COLO668 (cell line): ENCODE results near the gene SBNO2.
A peak's percentile ranks its signal among the peaks of the same experiment; 100 is the strongest.

Experiments
- DNase-seq: peaks from one replicate; lab custom pipeline; 2025; ENCODE audit not compliant: unreplicated experiment; lab: John Stamatoyannopoulos, UW

SBNO2 gene

DNA sequence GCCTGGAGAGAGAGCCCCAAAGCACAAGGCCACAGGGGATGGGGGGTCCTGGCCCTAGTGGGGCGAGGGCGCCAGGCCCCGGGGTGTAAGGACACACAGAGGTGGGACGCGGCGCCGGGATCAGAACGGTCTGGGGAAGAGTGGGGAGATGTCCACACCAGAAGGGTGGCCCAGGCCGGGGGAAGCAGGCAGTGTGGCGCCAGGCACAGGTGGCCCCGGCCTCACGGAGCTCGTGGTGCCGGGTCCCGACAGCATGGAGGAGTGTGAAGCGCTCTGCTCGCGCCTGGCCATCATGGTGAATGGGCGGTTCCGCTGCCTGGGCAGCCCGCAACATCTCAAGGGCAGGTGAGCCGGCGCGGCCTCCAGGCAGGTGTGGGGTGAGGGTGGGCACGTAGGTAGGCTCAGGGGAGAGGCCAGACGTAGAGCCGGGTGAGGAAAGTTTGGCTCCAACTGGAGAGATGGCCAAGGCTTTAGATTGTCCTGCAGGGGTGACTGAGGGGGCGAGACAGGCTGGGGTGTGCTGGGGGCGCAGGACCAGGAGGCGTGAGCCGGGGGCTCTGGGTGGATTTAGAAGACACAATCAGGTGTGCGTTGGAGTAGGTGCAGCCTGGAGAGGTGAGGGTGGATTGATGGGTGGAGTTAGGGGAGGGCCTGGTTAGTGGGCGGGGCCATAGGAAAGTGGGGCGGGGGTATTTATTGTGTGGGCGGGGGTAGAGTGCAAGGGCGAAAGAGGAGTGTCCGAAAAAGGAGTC lies 110.0 kb downstream of the SBNO2 start:
- peak; percentile 36 for DNase-seq

DNA sequence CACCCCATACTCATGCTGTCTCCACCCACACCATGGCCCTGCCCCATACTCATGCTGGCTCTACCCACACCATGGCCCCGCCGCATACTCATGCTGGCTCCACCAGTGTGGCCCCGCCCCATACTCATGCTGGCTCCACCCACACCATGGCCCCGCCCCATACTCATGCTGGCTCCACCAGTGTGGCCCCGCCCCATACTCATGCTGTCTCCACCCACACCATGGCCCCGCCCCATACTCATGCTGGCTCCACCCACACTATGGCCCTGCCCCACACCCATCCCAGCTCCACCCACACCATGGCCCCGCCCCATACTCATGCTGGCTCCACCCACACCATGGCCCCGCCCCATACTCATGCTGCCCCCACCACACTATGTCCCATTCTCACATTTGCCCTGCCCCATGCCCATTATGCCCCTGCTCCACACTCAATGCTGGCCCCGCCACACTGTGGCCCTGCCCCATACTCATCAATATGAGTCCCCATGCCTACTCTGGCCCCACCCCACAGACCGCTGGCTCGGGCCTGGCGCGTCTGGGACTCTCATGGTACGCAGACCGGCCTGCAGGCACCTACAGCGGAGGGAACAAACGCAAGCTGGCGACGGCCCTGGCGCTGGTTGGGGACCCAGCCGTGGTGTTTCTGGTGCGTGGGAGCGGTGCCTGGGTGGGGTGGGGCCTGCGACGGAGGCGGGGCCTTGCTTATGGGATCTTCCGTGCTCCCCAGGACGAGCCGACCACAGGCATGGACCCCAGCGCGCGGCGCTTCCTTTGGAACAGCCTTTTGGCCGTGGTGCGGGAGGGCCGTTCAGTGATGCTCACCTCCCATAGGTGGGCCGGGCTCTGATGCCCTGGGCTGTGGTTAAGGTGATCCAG lies 110.8 kb downstream of the SBNO2 start:
- no peak for DNase-seq

DNA sequence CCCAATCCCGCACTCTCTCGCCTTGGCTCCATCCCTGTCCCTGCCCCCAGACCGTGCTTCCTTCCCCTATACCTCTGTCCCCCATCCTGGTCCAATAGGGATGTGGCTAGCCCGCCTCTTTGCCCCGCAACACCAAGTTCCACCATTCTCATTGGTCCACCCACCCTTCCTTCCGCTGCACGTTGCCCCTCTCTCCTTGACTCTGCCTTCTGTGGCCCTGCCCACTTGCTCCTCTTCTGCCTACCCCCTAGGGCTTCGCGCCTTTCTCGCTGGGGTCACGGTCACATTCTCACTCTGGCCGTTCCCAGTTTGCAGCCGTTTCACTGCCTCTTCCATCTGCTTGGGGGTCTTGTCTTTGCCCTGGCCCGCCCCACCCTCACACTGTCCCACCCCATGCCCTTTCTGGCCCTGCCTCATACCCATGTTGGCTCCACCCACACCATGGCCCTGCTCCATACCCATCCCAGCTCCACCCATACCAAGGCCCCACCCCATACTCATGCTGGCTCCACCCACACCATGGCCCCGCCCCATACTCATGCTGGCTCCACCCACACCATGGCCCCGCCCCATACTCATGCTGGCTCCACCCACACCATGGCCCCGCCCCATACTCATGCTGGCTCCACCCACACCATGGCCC lies 111.6 kb downstream of the SBNO2 start:
- DNase-seq = no peak

DNA sequence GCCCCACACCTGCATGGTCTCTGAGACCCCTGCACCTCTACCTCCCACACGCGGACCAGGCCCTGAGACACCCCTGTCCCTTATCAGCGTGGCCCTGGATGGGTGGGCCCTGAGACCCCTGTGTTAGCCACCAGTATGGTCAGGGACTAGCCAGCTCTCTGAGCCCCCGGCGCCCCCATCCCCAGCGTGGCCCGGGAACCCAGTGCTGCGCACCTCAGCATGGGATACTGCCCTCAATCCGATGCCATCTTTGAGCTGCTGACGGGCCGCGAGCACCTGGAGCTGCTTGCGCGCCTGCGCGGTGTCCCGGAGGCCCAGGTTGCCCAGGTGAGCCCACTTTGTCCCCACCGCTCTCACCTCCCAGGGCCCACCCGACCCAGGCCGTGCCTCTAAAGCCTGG lies 112.1 kb downstream of the SBNO2 start:
- no peak for DNase-seq

DNA sequence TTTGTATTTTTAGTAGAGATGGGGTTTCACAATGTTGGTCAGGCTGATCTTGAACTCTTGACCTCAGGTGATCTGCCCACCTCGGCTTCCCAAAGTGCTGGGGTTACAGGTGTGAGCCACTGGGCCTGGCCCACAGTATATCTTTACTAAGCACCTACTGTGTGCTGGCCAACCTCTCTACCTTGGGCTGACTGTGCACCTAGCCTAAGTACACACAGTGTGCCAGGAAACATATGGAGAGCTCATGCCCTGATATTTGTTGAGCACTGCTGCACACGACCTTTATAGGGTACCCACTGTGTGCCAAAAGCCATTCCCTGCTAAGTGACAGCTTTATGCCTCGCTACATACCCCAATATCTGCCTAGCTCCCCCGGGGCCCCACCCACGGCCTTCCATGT lies 113.4 kb downstream of the SBNO2 start:
- DNase-seq = no peak

DNA sequence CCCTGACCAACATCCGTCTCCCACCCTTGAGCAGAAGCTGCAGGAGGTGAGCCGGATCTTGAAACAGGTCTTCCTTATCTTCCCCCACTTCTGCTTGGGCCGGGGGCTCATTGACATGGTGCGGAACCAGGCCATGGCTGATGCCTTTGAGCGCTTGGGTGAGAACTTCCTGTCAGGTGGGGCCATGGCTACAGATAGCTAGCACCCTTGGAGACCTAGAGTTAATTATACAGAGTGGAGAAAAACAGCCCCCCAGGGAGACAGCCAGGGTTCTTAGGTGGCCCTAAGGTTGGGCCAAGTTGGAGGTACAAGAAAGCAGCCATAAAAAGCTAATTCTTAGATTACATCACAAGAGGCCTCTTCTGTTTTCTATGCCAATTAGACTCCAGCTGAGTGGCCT lies 116.0 kb downstream of the SBNO2 start:
- DNase-seq = no peak
